ENCODE results near the gene CRIP1.

CRIP1 gene

GRCh38 chr14:105533811-105534498 lies 47.3 kb downstream of the CRIP1 start:
- no peak for DNase-seq

DNA sequence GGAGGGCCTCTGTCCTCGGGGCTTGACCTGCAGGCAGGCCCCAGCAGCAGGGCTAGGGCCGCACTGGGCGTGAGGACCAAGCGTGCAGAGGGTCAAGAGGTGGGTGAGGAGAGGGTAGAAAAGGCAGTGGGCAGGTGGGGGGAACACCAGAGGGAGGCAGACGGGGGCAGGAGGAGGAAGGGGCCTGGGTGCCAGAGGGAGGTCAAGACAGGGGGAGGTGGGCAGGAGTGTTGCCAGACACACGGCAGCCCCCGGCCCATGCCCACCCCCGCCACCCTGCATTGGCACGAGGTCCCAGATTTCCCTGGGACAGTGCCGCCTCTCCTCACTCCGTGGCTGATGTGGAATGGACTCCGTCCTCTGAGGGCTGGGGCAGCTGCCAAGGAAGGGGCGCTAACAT lies 47.9 kb downstream of the CRIP1 start:
- no peak for DNase-seq

GRCh38 chr14:105536051-105536450 lies 49.4 kb downstream of the CRIP1 start:
- DNase-seq = no peak

- DNase-seq = no peak
Measured at GRCh38 chr14:105536691-105537579, 50.2 kb downstream of the CRIP1 start.

GRCh38 chr14:105537580-105538474 lies 51.1 kb downstream of the CRIP1 start:
- no peak for DNase-seq
